ENCODE results near the gene LRPAP1.
"Not testable (repeated sequence)": the region's sequence is repeated elsewhere in the genome, so short reads cannot be mapped to it uniquely, and the experiment has no call there.

The LRPAP1 gene

GRCh38 chr4:3517731-3518510 lies 14.3 kb downstream of the LRPAP1 start:
- DNase-seq: no peak

- no peak for DNase-seq
Observed at GRCh38 chr4:3516836-3517730, 15.1 kb downstream of the LRPAP1 start.

DNA sequence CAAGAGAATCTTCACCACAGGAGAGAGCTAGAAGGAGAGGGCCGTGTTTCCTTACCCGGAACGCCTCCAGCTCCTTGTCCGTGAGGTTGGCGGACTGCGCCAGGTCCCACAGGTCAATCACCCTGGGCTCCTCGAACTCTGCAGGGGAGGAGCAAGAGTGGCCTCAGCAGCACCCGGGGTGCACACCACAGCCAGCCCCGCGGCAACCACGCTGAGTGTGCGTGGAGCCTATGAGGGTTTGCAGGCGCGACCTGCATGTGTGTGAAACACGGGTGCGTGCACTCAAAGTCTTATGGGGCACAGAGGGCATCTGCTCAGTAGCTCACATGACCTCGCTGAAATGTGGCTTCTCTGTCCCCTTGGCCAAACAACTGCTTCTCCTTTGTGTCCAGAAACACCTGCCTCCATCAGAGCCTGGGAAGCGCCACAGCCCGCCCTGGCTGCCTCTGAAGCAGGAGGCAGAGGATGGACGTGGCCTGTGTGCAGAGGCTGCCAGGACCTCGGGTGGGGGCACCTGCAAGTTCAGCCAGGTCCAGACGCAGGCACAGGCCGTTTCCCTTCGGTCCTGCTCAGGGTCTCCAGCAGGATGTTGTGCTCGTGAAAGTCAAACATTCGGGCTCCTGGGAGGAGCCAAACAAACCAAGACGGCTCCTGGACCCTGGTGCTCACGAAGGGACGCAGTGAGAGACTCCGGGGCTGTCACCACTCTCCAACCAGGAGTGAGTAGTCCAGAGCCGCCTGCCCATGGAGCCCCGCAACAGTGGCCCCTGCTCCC lies 16.0 kb downstream of the LRPAP1 start:
- DNase-seq: no peak

DNA sequence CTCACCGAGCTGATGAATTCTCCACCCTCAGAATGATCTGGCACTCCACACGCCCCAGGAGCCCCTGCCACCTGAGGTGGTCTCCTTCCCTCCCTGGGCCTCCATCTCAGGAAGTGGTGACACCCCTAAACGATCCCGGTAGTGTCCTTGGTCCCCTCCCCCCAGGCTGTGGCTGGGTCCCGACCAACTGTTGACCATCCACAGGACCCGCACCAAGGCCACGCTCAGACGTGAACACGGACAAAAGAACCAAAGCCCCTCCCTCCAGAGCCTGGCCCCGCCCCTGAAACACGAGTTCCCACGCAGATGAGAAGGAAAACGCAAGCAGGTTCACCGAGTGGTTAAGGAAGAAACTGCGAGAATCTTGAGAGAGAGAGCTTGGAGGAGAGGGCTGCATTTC lies 16.6 kb downstream of the LRPAP1 start:
- DNase-seq: no peak

GRCh38 chr4:3514806-3515501 lies 17.3 kb downstream of the LRPAP1 start:
- DNase-seq: no peak

GRCh38 chr4:3514221-3514780 lies 17.9 kb downstream of the LRPAP1 start:
- no peak for DNase-seq

- DNase-seq: no peak
Observed at GRCh38 chr4:3513807-3514206, 18.4 kb downstream of the LRPAP1 start.

DNA sequence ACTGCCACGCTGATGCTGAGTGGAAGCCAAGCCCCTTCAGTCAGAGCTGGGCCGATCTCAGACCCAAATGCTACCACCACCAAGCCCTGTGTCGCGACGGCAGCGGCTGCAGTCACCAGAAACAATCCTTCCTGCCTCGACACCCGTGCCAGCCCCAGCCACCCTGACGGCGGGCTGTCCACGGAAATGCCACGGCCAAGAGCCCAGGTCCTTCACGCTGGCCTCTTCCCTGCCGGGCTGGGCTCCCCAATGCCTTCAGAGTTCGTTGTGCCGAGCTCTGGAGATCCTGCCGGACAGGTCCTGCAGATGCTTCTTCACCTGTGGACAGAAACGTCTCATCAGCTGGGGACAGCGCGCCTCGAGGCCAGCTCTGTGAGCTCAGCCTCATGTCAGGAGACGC lies 19.5 kb downstream of the LRPAP1 start:
- no peak for DNase-seq

- DNase-seq: no peak
Observed at GRCh38 chr4:3512279-3512678, 19.9 kb downstream of the LRPAP1 start.

DNA sequence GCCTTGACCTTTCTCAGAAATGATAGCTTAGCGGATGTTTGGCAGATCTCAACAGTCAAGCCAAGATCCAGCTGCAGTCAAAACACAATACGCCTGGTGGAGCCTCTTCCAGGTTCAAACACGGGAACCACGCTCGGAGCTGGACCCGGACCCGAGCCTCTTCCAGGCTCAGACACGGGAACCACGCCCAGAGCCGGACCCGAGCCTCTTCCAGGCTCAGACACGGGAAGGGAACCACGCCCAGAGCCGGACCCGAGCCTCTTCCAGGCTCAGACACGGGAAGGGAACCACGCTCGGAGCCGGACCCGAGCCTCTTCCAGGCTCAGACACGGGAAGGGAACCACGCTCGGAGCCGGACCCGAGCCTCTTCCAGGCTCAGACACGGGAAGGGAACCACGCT lies 20.6 kb downstream of the LRPAP1 start:
- DNase-seq: not testable (repeated sequence)

- DNase-seq: no peak
Observed at GRCh38 chr4:3511187-3511586, 21.0 kb downstream of the LRPAP1 start.

DNA sequence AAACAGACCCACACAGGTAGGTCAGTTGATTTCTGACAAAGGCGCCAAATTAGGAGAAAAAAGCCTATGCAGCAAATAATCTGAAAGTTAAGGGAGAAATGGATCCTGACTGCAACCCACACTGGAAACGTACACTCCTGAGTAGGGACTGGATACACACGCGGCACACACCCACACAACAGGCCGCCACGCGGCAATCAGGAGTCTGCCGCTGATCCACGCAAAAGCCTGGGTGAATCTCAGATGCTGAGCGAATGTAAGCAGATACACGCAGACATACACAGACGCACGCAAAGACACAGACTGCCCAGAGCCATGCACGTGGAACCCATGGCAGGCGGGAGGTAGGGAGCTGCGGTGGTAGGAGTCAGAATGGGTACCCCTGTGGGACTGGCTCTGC lies 21.7 kb downstream of the LRPAP1 start:
- no peak for DNase-seq

- no peak for DNase-seq
Observed at GRCh38 chr4:3508542-3508941, 23.7 kb downstream of the LRPAP1 start.

GRCh38 chr4:3505231-3505630 lies 27.0 kb downstream of the LRPAP1 start:
- DNase-seq: no peak

DNA sequence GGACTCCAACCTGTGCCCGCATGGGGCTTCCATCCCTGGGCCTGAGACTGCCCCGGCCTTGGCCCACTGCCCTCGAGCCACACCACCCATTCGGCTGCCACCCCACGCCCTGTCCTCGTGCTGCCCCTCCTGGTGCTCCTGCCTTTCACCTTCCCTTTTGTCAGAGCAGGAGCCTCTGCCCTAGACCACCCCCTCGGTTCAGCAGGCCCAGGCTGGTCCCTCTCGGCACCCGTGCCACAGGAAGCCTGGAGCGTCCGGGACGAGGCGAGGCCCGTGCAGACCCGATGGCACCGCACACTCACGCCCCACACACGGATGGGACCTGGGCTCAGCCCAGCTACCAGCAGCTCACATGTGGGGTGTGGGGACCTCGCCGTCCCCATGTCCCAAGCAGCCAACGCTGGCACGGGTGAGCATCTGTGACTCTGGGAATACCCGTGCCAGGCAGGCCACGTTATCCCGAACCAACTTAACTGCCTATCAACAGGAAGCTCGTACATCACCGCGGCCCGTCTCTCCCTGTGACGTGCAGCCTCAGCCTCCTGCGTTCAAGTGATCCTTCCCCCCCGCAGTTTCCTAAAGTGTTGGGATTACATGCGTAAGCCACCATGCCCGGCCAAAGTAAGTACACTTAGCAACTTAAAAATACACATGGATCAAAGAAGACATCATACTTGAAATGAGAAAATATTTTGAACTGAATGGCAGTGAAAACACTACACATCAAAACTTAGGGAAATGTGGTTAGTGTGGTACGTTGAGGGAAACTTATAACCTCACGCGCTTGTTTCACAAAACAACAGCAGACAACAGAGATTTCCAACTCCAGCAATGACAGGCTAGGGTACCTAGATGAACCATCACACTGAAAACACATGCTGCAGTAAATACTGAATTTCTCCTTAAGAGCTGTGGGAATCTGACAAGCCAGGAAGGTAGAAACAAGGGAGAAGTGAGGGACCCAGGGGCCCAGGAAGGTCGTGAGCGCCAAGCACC lies 29.0 kb downstream of the LRPAP1 start:
- no peak for DNase-seq

DNA sequence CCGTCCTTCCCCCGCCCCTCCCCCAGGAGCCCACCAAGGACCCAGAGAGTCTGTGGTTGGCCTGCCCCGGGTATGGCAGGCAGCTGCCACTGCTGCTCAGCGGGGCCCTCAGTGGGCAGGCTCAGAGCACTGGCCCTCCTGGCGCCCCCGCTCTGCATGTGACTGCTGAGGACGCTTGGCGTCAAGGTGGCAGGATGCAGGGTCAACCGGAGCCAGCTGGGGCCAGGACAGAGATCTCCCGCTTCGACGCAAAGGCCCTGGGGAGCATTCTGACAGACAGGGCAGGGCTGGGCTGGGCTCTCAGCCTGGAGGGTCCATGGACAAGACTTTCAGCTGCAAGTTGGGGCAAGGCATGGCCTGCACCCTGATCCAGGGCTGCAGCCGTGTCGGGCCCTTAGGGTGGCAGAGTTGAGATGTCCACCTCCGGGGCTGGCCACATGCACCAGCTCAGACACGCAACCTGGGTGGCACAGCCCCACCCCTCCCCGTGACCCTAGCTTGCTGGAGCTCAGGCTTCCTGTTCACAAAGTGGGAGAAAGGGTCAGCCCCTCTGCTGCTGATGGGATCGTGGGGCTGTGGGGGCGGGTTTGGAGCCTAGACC lies 30.3 kb downstream of the LRPAP1 start:
- no peak for DNase-seq

DNA sequence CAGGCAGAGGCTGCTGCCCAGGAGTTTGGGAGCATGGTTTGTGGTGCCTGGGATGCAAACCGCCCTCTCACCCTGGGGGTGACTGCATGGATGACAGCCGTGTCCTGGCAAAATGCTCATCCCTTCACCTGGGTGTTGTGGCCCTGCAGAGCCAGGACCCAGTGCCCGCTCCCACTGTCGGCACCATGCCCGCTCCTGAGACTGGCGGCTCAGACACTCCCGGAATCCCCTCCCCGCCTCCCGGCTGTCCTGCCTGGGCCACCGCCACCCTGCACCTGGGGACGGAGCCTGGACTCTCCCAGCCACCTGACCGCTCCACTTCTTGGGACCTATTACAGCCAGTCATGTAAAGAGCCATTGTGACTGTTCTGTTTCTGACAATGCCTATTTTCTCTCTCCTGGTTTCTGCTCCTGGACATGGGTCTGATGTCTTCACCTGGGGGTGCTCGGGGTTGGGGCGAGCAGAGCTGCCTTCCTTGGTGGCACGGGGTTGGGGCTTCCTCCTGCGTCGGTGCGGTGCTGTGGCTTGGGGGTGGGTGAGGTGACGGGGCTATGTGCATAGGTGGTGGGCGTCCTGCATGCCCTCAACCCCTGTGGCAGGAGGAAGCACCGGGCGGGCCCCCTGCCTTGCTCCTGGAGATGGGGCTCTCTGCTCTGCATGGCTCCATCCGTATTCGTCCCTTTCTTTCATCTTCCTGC lies 30.9 kb downstream of the LRPAP1 start:
- no peak for DNase-seq

DNA sequence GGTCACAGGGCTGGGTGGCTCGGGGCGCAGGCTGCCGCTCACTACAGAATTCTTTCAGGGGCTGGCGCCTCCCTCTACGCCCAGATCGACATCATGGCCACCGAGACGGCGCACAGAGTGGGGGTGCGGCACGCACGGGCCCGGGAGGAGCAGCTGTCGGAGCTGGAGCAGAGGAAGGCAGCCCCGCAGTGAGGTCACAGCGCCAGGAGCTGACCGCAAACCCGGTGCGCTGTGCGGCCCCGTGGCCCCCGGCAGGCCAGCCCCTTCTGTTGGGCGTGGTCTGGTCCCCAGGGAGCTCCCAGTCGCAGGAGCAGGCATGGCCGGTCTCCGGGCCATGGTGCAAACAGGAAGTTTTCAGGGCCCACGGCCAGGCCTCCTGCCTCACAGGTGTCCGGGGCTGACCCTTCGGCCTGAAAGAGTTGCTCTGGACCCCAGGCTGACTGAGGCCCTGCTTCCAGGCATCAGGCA lies 31.6 kb downstream of the LRPAP1 start:
- no peak for DNase-seq

DNA sequence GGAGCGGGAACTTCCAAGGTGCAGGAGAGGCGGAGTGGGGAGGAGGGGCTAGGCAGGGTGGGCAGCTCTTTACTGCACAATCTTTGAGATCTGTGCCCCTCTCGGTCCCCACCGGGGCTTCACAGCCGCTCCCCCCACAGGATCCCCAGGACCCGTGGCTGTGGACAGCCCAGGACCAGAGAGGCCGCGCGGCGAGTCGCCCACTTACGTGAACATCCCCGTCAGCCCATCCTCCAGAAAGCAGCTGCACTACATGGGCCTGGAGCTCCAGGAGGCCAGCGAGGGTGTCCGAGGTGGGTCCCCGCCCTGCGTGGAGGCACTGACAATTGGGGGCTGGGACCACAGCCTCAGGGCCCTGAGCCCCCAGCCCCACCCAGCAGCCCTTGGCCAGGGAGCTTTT lies 32.1 kb downstream of the LRPAP1 start:
- DNase-seq: no peak

DNA sequence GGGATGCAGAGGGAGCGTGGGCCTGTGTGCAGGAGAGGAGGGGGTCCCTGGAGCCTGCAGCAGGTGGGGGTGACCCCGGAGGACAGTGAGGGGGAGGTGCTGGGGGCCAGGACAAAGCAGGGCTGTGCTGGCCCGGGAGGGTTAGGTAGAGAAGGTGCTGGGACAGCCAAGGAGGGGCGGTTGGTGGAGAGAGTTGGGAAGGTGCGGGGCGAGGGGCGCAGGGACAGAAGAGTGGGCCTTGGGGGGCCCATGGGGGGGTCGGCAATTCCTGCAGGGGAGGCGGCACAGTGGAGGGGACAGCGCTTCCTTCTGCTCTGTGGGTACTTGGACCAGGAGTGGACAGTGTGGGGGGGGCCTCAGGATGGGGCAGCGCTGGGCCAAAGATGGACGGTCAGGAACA lies 32.5 kb downstream of the LRPAP1 start:
- DNase-seq: no peak
